Colonic mucosa (tissue), 4 donors: ENCODE measurements around the gene SCOC. TPM values are rescaled to one million over a fixed set of nuclear protein-coding genes. Genes with fewer than 3 reads are reported as not detected.
"Not testable (repeated sequence)": the region's sequence is repeated elsewhere in the genome, so short reads cannot be mapped to it uniquely, and the experiment has no call there.

Source experiments
- DNase-seq: peaks from one replicate; pipeline ENCODE4 v3.0.0-alpha.2; 2020
- H3K27ac ChIP-seq: fragments of 200-600 bp; one replicate; pipeline ENCODE4 v1.8.0; 2021
- H3K27me3 ChIP-seq: fragments of 200-600 bp; one replicate; pipeline ENCODE4 v1.8.0; 2021
- H3K36me3 ChIP-seq: fragments of 200-600 bp; one replicate; pipeline ENCODE4 v1.8.0; 2021
- H3K4me1 ChIP-seq: fragments of 200-600 bp; one replicate; pipeline ENCODE4 v1.8.0; 2021; ENCODE audit warnings: mild to moderate bottlenecking
- H3K4me3 ChIP-seq: fragments of 200-600 bp; one replicate; pipeline ENCODE4 v1.8.0; 2021
- H3K9ac ChIP-seq, 2 donors: one replicate each; pipeline ENCODE4 v1.7.0; 2013; ENCODE audit warnings: control low read depth in 2 of 2, low read depth in 2 of 2, low read length in 2 of 2
- H3K9me3 ChIP-seq: fragments of 200-600 bp; one replicate; pipeline ENCODE4 v1.8.0; 2021
- CTCF ChIP-seq: fragments of 200-600 bp; IDR thresholded peaks from one replicate; pipeline ENCODE4 v1.8.0; 2022; ENCODE audit warnings: antibody characterized with exemption, mild to moderate bottlenecking
- intact Hi-C: fragments of 100-400 bp; cut with DNase I; formaldehyde crosslinking; loops from one replicate; pipeline ENCODE4 v1.14.1; 2022
- total RNA-seq, 2 donors: library from RNA; stranded (reverse); fragmentation: NEBNext Ultra II Directional in 1 of 2; extraction: Animal tissue kit (Norgen Biotek cat#: 25700) in 1 of 2; gene quantifications; one replicate each; pipeline ENCODE4 v1.2.1, GENCODE V29; 2021
- donor health status: healthy.
- donor health status: DM: no; HTN: no; CAD: no.
- donor health status: DM: no; HTN: no; CAD: no.

The SCOC gene
- total RNA-seq, 2 donors from 2014 or later: 58.5 to 65.0 TPM

- Histone ChIP-seq H3K9me3 (no peaks in the 10 kb centered on the region), H3K27ac (no peak overlapping the region), H3K27me3 (no peaks in the 10 kb centered on the region), H3K4me1 (no peaks in the 10 kb centered on the region), H3K4me3 (no peak overlapping the region), H3K36me3 (no peaks in the 10 kb centered on the region), H3K9ac (no peak overlapping the region)
- intact Hi-C loops: no loop called here
- no peak for DNase-seq
- no peak for TF ChIP-seq CTCF
These were observed 26.7 kb downstream of the SCOC start for GRCh38 chr4:140400111-140400510.

GRCh38 chr4:140406292-140406691 lies 32.8 kb downstream of the SCOC start:
- H3K27me3 ChIP-seq: no peaks in the 10 kb centered on the region
- no peak overlapping the region for H3K4me3 ChIP-seq
- intact Hi-C loops: no loop called here
- DNase-seq: no peak
- no peaks in the 10 kb centered on the region for H3K36me3 ChIP-seq
- H3K9me3 ChIP-seq: no peaks in the 10 kb centered on the region
- H3K27ac ChIP-seq: no peak overlapping the region
- no peak for TF ChIP-seq CTCF
- H3K4me1 ChIP-seq: no peaks in the 10 kb centered on the region
- no peak overlapping the region for H3K9ac ChIP-seq

- H3K27ac ChIP-seq: no peak overlapping the region
- intact Hi-C loops: no loop called here
- H3K27me3 ChIP-seq: no peaks in the 10 kb centered on the region
- no peak overlapping the region for H3K4me3 ChIP-seq
- no peak overlapping the region for H3K9ac ChIP-seq
- H3K9me3 ChIP-seq: no peaks in the 10 kb centered on the region
- DNase-seq: no peak
- no peaks in the 10 kb centered on the region for H3K4me1 ChIP-seq
- no peak for TF ChIP-seq CTCF
- H3K36me3 ChIP-seq: no peaks in the 10 kb centered on the region
These were observed 35.5 kb downstream of the SCOC start for GRCh38 chr4:140408974-140409373.

GRCh38 chr4:140413130-140413969 lies 39.9 kb downstream of the SCOC start:
- H3K27ac ChIP-seq, H3K9ac ChIP-seq, H3K4me1 ChIP-seq, H3K36me3 ChIP-seq, H3K9me3 ChIP-seq, H3K27me3 ChIP-seq, DNase-seq, H3K4me3 ChIP-seq, intact Hi-C loops: not testable (repeated sequence)

- Histone ChIP-seq H3K9me3 (no peaks in the 10 kb centered on the region), H3K4me3 (no peak overlapping the region), H3K9ac (no peak overlapping the region), H3K4me1 (no peaks in the 10 kb centered on the region), H3K27me3 (no peaks in the 10 kb centered on the region), H3K27ac (no peak overlapping the region), H3K36me3 (no peaks in the 10 kb centered on the region)
- DNase-seq: no peak
- intact Hi-C loops: no loop called here
- TF ChIP-seq CTCF: no peak
These were observed 49.7 kb downstream of the SCOC start for GRCh38 chr4:140423106-140423505.

GRCh38 chr4:140426610-140427105 lies 53.2 kb downstream of the SCOC start:
- Histone ChIP-seq H3K9me3 (no peaks in the 10 kb centered on the region), H3K27me3 (no peaks in the 10 kb centered on the region), H3K36me3 (no peaks in the 10 kb centered on the region), H3K4me3 (peak overlapping the region; percentile 55), H3K9ac (no peak overlapping the region), H3K27ac (no peak overlapping the region), H3K4me1 (no peaks in the 10 kb centered on the region)
- no peak for TF ChIP-seq CTCF
- intact Hi-C loops: no loop called here
- no peak for DNase-seq
